ENCODE results near the gene RGS16. TPM values are rescaled to one million over a fixed set of nuclear protein-coding genes. Genes with fewer than 3 reads are reported as not detected.

RGS16 gene
- total and polyA plus RNA-seq, 7 donors = 0.72 to 22.5 (median 1.8) TPM

GRCh38 chr1:182611787-182612186, 7.6 kb upstream of the RGS16 start:
- intact Hi-C loops (cut with DNase I) = no loop called here
- Histone ChIP-seq H3K36me3 (ENCODE audit: insufficient read depth in 1 of 2, low read depth in 1 of 2) (no peaks in the 10 kb centered on the region), H3K4me3 (no peak overlapping the region), H3K4me1 (peaks cover 19% of the 10 kb centered on the region), H3K9me3 (no peaks in the 10 kb centered on the region), H3K27me3 (ENCODE audit: insufficient read depth in 3 of 3, low read length in 2 of 3) (no peaks in the 10 kb centered on the region), H3K27ac (no peak overlapping the region)
- TF ChIP-seq, protein P1, sequence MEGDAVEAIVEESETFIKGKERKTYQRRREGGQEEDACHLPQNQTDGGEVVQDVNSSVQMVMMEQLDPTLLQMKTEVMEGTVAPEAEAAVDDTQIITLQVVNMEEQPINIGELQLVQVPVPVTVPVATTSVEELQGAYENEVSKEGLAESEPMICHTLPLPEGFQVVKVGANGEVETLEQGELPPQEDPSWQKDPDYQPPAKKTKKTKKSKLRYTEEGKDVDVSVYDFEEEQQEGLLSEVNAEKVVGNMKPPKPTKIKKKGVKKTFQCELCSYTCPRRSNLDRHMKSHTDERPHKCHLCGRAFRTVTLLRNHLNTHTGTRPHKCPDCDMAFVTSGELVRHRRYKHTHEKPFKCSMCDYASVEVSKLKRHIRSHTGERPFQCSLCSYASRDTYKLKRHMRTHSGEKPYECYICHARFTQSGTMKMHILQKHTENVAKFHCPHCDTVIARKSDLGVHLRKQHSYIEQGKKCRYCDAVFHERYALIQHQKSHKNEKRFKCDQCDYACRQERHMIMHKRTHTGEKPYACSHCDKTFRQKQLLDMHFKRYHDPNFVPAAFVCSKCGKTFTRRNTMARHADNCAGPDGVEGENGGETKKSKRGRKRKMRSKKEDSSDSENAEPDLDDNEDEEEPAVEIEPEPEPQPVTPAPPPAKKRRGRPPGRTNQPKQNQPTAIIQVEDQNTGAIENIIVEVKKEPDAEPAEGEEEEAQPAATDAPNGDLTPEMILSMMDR (IDR thresholded peaks at IDR 0.05) = no peak
- no peak for DNase-seq
- 55 to 66% (median 64%) methylated on average over 8 of the region's 8 CpGs for WGBS, 3 donors
- no peak for ATAC-seq

DNA sequence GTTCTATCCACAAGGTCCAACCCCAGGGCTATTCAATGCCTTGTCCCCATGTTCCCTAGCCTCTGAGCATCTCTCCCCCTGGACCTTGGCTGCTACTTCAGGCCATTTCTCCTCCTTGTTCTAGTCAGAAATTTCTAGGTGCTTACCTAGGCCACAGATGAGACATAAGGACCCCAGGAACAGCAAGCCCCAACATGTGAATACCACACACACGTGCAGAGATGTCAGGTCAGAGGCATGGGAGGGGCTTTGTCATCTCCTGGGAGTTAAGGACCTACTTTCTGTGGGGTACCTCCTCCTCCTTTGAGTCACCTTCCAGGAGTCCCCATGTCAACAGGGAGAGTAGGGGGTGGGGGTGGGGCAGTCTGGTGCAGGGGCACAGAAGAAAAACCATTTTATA, 7.1 kb upstream of the RGS16 start:
- WGBS, 3 donors = 73 to 81% (median 76%) methylated on average over 1 of the region's 1 CpG
- no peak overlapping the region for H3K4me3 ChIP-seq
- DNase-seq (no peak), ATAC-seq (no peak)
- H3K36me3 ChIP-seq (ENCODE audit: insufficient read depth in 1 of 2, low read depth in 1 of 2) = no peaks in the 10 kb centered on the region
- H3K9me3 ChIP-seq = no peaks in the 10 kb centered on the region
- intact Hi-C loops (cut with DNase I) = no loop called here
- H3K4me1 ChIP-seq = peaks cover 20% of the 10 kb centered on the region
- no peak overlapping the region for H3K27ac ChIP-seq
- TF ChIP-seq, protein P1 (IDR thresholded peaks at IDR 0.05) = no peak
- no peaks in the 10 kb centered on the region for H3K27me3 ChIP-seq (ENCODE audit: insufficient read depth in 3 of 3, low read length in 2 of 3)

- Histone ChIP-seq H3K27ac (no peak overlapping the region), H3K27me3 (ENCODE audit: insufficient read depth in 3 of 3, low read length in 2 of 3) (no peaks in the 10 kb centered on the region), H3K9me3 (no peaks in the 10 kb centered on the region), H3K4me1 (peaks cover 15% of the 10 kb centered on the region), H3K4me3 (no peak overlapping the region), H3K36me3 (ENCODE audit: insufficient read depth in 1 of 2, low read depth in 1 of 2) (no peaks in the 10 kb centered on the region)
- TF ChIP-seq, protein P1 (IDR thresholded peaks at IDR 0.05) = no peak
- 68 to 73% (median 72%) methylated on average over 5 to 6 of the region's 6 CpGs for WGBS, 3 donors
- intact Hi-C loops (cut with DNase I) = no loop called here
- DNase-seq (no peak), ATAC-seq (no peak)
These were observed 6.5 kb upstream of the RGS16 start for GRCh38 chr1:182610606-182611194.

DNA sequence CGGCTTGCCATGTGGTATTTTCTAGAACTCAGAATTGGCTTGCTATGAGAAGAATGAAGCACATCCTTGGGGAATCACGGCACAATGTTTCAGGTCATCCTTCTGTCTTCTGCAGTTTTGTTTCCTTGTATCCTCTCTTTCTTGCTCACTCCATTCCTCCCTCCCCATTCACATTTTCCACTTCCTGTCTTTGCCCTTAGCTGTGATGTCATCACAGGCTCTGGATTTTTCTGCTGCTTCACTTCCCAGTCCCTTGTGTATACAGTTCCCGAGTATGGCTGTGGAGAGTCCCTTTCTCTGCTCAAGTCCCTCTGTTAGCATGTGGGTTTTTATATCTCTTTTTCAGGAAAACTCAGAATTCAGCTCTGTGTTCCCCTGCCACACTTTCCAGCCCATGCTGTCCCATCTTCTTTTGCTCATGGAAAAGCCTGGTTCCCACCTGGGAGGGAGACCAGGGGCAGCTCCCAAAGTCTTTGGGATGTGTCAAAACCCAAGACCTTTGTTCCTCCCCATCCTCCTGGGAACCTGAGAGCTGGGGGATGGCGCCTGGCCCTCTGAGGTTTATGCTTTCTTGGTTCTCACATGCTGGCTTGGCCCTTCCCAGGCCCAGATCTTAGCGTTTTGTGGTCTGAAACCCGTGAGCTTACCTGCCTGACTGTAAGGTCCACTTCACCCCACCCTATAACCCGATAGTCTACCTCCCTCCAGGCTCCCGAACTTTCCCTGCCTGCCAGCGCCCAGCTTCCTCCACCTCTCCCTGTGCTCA, 4.8 kb upstream of the RGS16 start:
- Histone ChIP-seq H3K27me3 (ENCODE audit: insufficient read depth in 3 of 3, low read length in 2 of 3) (no peaks in the 10 kb centered on the region), H3K4me1 (peaks cover 15% of the 10 kb centered on the region), H3K36me3 (ENCODE audit: insufficient read depth in 1 of 2, low read depth in 1 of 2) (no peaks in the 10 kb centered on the region), H3K9me3 (no peaks in the 10 kb centered on the region), H3K4me3 (no peak overlapping the region), H3K27ac (peak overlapping the region; percentile 23)
- DNase-seq = no peak
- intact Hi-C loops (cut with DNase I) = no loop called here
- no peak for ATAC-seq
- TF ChIP-seq, protein P1 (IDR thresholded peaks at IDR 0.05) = no peak
- 83 to 87% (median 84%) methylated on average over 9 of the region's 9 CpGs for WGBS, 3 donors
